ENCODE measurements around the gene PHF14. TPM values are rescaled to one million over a fixed set of nuclear protein-coding genes. Genes with fewer than 3 reads are reported as not detected.
"Not testable (repeated sequence)": the region's sequence is repeated elsewhere in the genome, so short reads cannot be mapped to it uniquely, and the experiment has no call there.

The PHF14 gene
- total RNA-seq, 1 experiment from 2014 or later, result 50.8 TPM

DNA sequence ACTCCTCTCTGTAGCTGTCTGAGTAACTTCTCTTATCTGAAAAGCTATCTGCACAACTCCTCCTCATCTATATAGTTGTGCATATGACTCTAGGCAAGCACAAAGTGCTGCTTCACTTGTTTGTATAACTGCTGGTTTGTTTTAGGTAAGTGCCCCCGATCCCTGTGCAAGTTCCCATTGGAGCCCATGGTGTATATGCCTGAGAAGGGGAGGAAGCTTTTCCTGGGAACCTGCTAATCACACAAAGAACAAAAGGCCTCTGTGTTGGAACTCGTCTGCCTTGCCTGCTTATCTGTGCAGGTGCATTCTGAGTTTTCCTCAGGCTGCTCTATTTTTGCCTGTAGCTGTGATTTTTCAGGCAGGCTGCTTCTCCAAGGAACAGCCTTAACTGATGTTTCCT, 23.2 kb upstream of the PHF14 start:
- H4K20me1 ChIP-seq (ENCODE audit: control insufficient read depth, insufficient read depth, insufficient read length), result no peaks in the 10 kb centered on the region
- no peak overlapping the region for H3T11ph ChIP-seq (ENCODE audit: low read length)
- H3K9ac ChIP-seq (ENCODE audit: extremely low read depth, insufficient read length, low read length), result no peak overlapping the region
- 0 out of 4 replicates have a peak, but pooled peaks cover 0 to 2% of the 10 kb centered on the region in 2 experiments for H3K4me1 Mint-ChIP-seq
- no peak overlapping the region for H2AFZ ChIP-seq (ENCODE audit: low read length)
- peaks cover 28 to 32% of the 10 kb centered on the region in 2 experiments for H3K9me3 Mint-ChIP-seq
- no peak overlapping the region for H3K4me3 Mint-ChIP-seq
- no peak overlapping the region for H3K27ac Mint-ChIP-seq
- H2BK20ac ChIP-seq (ENCODE audit: low read depth, low read length, poor library complexity, severe bottlenecking), result no peak overlapping the region
- no peaks in the 10 kb centered on the region for H3K79me2 ChIP-seq (ENCODE audit: insufficient read depth, low read length)
- H3K4me1 ChIP-seq (ENCODE audit: insufficient read depth, low read length), result no peaks in the 10 kb centered on the region
- TF ChIP-seq, protein P1, sequence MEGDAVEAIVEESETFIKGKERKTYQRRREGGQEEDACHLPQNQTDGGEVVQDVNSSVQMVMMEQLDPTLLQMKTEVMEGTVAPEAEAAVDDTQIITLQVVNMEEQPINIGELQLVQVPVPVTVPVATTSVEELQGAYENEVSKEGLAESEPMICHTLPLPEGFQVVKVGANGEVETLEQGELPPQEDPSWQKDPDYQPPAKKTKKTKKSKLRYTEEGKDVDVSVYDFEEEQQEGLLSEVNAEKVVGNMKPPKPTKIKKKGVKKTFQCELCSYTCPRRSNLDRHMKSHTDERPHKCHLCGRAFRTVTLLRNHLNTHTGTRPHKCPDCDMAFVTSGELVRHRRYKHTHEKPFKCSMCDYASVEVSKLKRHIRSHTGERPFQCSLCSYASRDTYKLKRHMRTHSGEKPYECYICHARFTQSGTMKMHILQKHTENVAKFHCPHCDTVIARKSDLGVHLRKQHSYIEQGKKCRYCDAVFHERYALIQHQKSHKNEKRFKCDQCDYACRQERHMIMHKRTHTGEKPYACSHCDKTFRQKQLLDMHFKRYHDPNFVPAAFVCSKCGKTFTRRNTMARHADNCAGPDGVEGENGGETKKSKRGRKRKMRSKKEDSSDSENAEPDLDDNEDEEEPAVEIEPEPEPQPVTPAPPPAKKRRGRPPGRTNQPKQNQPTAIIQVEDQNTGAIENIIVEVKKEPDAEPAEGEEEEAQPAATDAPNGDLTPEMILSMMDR (conservative IDR thresholded peaks at IDR 0.05), result no peak
- H3K23me2 ChIP-seq (ENCODE audit: insufficient read length, low read depth, low read length, poor library complexity, severe bottlenecking), result no peaks in the 10 kb centered on the region
- no peak overlapping the region for H3K23ac ChIP-seq (ENCODE audit: insufficient read length, low read depth, low read length)
- H2BK15ac ChIP-seq (ENCODE audit: low read depth, low read length), result no peak overlapping the region
- H2BK5ac ChIP-seq (ENCODE audit: insufficient read length, low read length), result no peak overlapping the region
- no peaks in the 10 kb centered on the region for H3K79me1 ChIP-seq (ENCODE audit: insufficient read depth, low read depth, low read length, poor library complexity, severe bottlenecking)
- H3K27me3 Mint-ChIP-seq (ENCODE audit: low read depth), result no peaks in the 10 kb centered on the region
- H3K56ac ChIP-seq (ENCODE audit: insufficient read length, low read depth, low read length), result no peak overlapping the region
- H4K5ac ChIP-seq (ENCODE audit: insufficient read length, low read depth, low read length), result no peak overlapping the region
- H2AK5ac ChIP-seq (ENCODE audit: insufficient read length, low read length), result no peak overlapping the region
- H3K9me3 ChIP-seq (ENCODE audit: control insufficient read depth, low read depth, low read length), result peaks cover 26% of the 10 kb centered on the region
- H3K4me2 ChIP-seq (ENCODE audit: insufficient read depth, insufficient read length, low read length), result no peak overlapping the region
- H3K18ac ChIP-seq (ENCODE audit: insufficient read length, low read depth, low read length), result no peak overlapping the region
- no peak overlapping the region for H3K4ac ChIP-seq (ENCODE audit: low read depth, low read length)
- no peak overlapping the region for H4K8ac ChIP-seq (replicated peaks; ENCODE audit: insufficient read length, low read depth, low read length)
- DNase-seq, result no peak
- H3K27ac ChIP-seq (ENCODE audit: insufficient read length, low read depth, low read length), result no peak overlapping the region
- WGBS (ENCODE audit: extremely low coverage, insufficient read length, low lambda C conversion rate), result no CpG with 5 or more reads among the region's 2 CpGs
- H3K14ac ChIP-seq (ENCODE audit: insufficient read depth, low read length), result no peak overlapping the region
- no peak overlapping the region for H2BK12ac ChIP-seq (ENCODE audit: insufficient read length, low read depth, low read length)
- H3K36me3 Mint-ChIP-seq (ENCODE audit: insufficient read depth in 1 of 3, low read depth in 3 of 3), result peaks cover 13 to 26% (median 24%) of the 10 kb centered on the region in 3 experiments
- no peak overlapping the region for H4K91ac ChIP-seq (ENCODE audit: insufficient read length, low read depth, low read length)
- no peaks in the 10 kb centered on the region for H3K27me3 ChIP-seq (ENCODE audit: insufficient read depth, low read length)
- H2BK120ac ChIP-seq (ENCODE audit: low read depth, low read length, poor library complexity, severe bottlenecking), result no peak overlapping the region

DNA sequence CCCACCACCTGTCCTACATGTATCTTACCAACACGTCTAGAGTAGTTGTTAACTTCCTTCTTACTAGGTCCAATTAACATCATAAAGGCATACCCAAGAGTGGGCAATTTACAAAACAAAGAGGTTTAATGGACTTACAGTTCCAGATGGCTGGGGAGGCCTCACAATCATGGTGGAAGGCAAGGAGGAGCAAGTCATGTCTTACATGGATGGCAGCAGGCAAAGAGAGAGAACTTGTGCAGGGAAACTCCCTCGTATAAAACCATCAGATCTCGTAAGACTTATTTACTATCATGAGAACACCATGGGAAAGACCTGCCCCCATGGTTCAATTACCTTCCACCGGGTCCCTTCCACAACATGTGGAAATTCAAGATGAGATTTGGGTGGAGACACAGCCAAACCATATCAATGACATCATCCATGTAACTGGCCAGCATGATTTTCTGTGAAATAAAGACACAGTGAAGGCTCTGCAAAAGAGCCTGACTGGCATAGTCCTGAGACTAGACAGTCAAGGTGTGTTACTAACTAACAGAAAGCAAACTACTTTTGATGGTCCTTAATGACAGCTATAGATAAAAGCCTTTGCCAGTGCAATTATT, 22.6 kb upstream of the PHF14 start:
- not testable (repeated sequence) for H2AK5ac ChIP-seq (ENCODE audit: insufficient read length, low read length); H3K27me3 Mint-ChIP-seq (ENCODE audit: low read depth); H3K18ac ChIP-seq (ENCODE audit: insufficient read length, low read depth, low read length); H2BK20ac ChIP-seq (ENCODE audit: low read depth, low read length, poor library complexity, severe bottlenecking); H2BK120ac ChIP-seq (ENCODE audit: low read depth, low read length, poor library complexity, severe bottlenecking); H2BK15ac ChIP-seq (ENCODE audit: low read depth, low read length); H3K4me1 Mint-ChIP-seq; H3K56ac ChIP-seq (ENCODE audit: insufficient read length, low read depth, low read length); H3K23ac ChIP-seq (ENCODE audit: insufficient read length, low read depth, low read length); H3K27me3 ChIP-seq (ENCODE audit: insufficient read depth, low read length); H4K20me1 ChIP-seq (ENCODE audit: control insufficient read depth, insufficient read depth, insufficient read length); H3K79me1 ChIP-seq (ENCODE audit: insufficient read depth, low read depth, low read length, poor library complexity, severe bottlenecking); DNase-seq; H2BK5ac ChIP-seq (ENCODE audit: insufficient read length, low read length); H3K4me3 Mint-ChIP-seq; H3K14ac ChIP-seq (ENCODE audit: insufficient read depth, low read length); H3K4ac ChIP-seq (ENCODE audit: low read depth, low read length); H3K79me2 ChIP-seq (ENCODE audit: insufficient read depth, low read length); H3T11ph ChIP-seq (ENCODE audit: low read length); H3K23me2 ChIP-seq (ENCODE audit: insufficient read length, low read depth, low read length, poor library complexity, severe bottlenecking); H3K4me1 ChIP-seq (ENCODE audit: insufficient read depth, low read length); H4K8ac ChIP-seq (replicated peaks; ENCODE audit: insufficient read length, low read depth, low read length); H3K9ac ChIP-seq (ENCODE audit: extremely low read depth, insufficient read length, low read length); H4K91ac ChIP-seq (ENCODE audit: insufficient read length, low read depth, low read length); H4K5ac ChIP-seq (ENCODE audit: insufficient read length, low read depth, low read length); H2BK12ac ChIP-seq (ENCODE audit: insufficient read length, low read depth, low read length); H2AFZ ChIP-seq (ENCODE audit: low read length); H3K27ac ChIP-seq (ENCODE audit: insufficient read length, low read depth, low read length); H3K4me2 ChIP-seq (ENCODE audit: insufficient read depth, insufficient read length, low read length)
- Mint-ChIP-seq H3K27ac (peak overlapping the region in 1 of 3 experiments; percentile 2; a peak in 1 of 7 replicates), H3K9me3 (peaks cover 28 to 32% of the 10 kb centered on the region in 2 experiments), H3K36me3 (ENCODE audit: insufficient read depth in 1 of 3, low read depth in 3 of 3) (peaks cover 13 to 26% (median 24%) of the 10 kb centered on the region in 3 experiments)
- no CpG with 5 or more reads among the region's 4 CpGs for WGBS (ENCODE audit: extremely low coverage, insufficient read length, low lambda C conversion rate)
- peaks cover 26% of the 10 kb centered on the region for H3K9me3 ChIP-seq (ENCODE audit: control insufficient read depth, low read depth, low read length)

Measured in H9 (cell line).